Thymus (tissue), 14 donors: ENCODE data around the gene CERS1. TPM values are rescaled to one million over a fixed set of nuclear protein-coding genes. Genes with fewer than 3 reads are reported as not detected.
A peak's percentile ranks its signal among the peaks of the same experiment; 100 is the strongest.

Experiments used
- DNase-seq, 9 donors: peaks; one replicate each; pipeline ENCODE4 v3.0.0-alpha.2; 2013; ENCODE audit warnings: low spot score in 9 of 9, low read depth in 6 of 9, missing footprints in 1 of 9
- H3K27ac ChIP-seq, 2 donors: one replicate each; pipeline ENCODE4 v1.5.1; 2013; ENCODE audit warnings: control low read depth in 1 of 2, low read depth in 1 of 2, low read length in 1 of 2, mild to moderate bottlenecking in 1 of 2, moderate library complexity in 1 of 2
- H3K27me3 ChIP-seq, 2 donors: one replicate each; pipeline ENCODE4 v1.5.1; 2013; ENCODE audit warnings: low read length in 1 of 2; ENCODE audit not compliant: control insufficient read depth in 2 of 2, insufficient read depth in 1 of 2
- H3K36me3 ChIP-seq, 2 donors: one replicate each; pipeline ENCODE4 v1.5.1; 2013; ENCODE audit warnings: low read length in 1 of 2, mild to moderate bottlenecking in 1 of 2, moderate library complexity in 1 of 2; ENCODE audit not compliant: control insufficient read depth in 2 of 2, insufficient read depth in 2 of 2
- H3K4me1 ChIP-seq, 2 donors: one replicate each; pipeline ENCODE4 v1.5.1; 2013; ENCODE audit warnings: low read length in 2 of 2; ENCODE audit not compliant: control insufficient read depth in 2 of 2, insufficient read depth in 2 of 2
- H3K4me3 ChIP-seq, 2 donors: one replicate each; pipeline ENCODE4 v1.5.1; 2013; ENCODE audit warnings: low read length in 2 of 2, control low read depth in 1 of 2, mild to moderate bottlenecking in 1 of 2
- H3K9me3 ChIP-seq, 2 donors: one replicate each; pipeline ENCODE4 v1.5.1; 2013; ENCODE audit warnings: low read length in 1 of 2, mild to moderate bottlenecking in 1 of 2; ENCODE audit not compliant: control insufficient read depth in 2 of 2, insufficient read depth in 1 of 2
- WGBS: extraction: QIAGEN DNeasy Blood & Tissue Kit; methylation state at CpG from one replicate; pipeline ENCODE4 v1.1.7; 2013; 5-methylcytosine and 5-hydroxymethylcytosine counted together
- long read RNA-seq, 10 donors: transcript quantifications; one replicate each; lab custom pipeline, GENCODE V29; 2026
- polyA plus RNA-seq: library from polyadenylated mRNA; stranded (reverse); fragments of 200-250 nt; gene quantifications from one replicate; pipeline ENCODE4 v1.2.3, GENCODE V29; 2013
- total RNA-seq: library from RNA; stranded (reverse); fragments of 120-200 nt; gene quantifications from one replicate; pipeline ENCODE4 v1.2.4, GENCODE V29; 2013
- donor health status: healthy.

The CERS1 gene
- 0.28 TPM for total RNA-seq
- polyA plus RNA-seq, result 0.41 TPM
- long read RNA-seq, donor 1, result 0 reads
- long read RNA-seq, donor 2, partial matches to known transcripts, result 0 of 1 reads
- long read RNA-seq, donor 2, other reads (novel, unspliced or antisense), result 0 of 1 reads
- long read RNA-seq, donor 3, result 0 reads
- long read RNA-seq, donor 4, result 0 reads
- long read RNA-seq, donor 5, partial matches to known transcripts, result 0 of 1 reads
- long read RNA-seq, donor 5, other reads (novel, unspliced or antisense), result 0 of 1 reads
- long read RNA-seq, donor 6, partial matches to known transcripts, result 0 of 1 reads
- long read RNA-seq, donor 6, other reads (novel, unspliced or antisense), result 0 of 1 reads
- long read RNA-seq, donor 7, partial matches to known transcripts, result 0 of 1 reads
- long read RNA-seq, donor 7, other reads (novel, unspliced or antisense), result 0 of 1 reads
- long read RNA-seq, donor 8, partial matches to known transcripts, result 0 of 1 reads
- long read RNA-seq, donor 8, other reads (novel, unspliced or antisense), result 0 of 1 reads
- long read RNA-seq, donor 9, result 0 reads
- long read RNA-seq, donor 10, result 0 reads

- peaks cover 4 to 5% of the 10 kb centered on the region in 2 donors for H3K4me1 ChIP-seq
- peak in 1 of 9 donors; percentile 31 for DNase-seq
- H3K36me3 ChIP-seq, result peaks cover 16 to 26% of the 10 kb centered on the region in 2 donors
- H3K27ac ChIP-seq, result no peak within 1 kb of the TSS
- no peaks in the 10 kb centered on the region for H3K9me3 ChIP-seq
- H3K27me3 ChIP-seq, result peaks cover 38 to 53% of the 10 kb centered on the region in 2 donors
- H3K4me3 ChIP-seq, result peak within 1 kb of the TSS in 1 of 2 donors; percentile 49
- WGBS, result under 1% methylated on average over 88 of the region's 89 CpGs
Observed at GRCh38 chr19:18895824-18896341, at the start of gene CERS1. CERS1 (minus strand) TSS chr19:18896158; CDS start chr19:18896072, 86 bp downstream.

DNA sequence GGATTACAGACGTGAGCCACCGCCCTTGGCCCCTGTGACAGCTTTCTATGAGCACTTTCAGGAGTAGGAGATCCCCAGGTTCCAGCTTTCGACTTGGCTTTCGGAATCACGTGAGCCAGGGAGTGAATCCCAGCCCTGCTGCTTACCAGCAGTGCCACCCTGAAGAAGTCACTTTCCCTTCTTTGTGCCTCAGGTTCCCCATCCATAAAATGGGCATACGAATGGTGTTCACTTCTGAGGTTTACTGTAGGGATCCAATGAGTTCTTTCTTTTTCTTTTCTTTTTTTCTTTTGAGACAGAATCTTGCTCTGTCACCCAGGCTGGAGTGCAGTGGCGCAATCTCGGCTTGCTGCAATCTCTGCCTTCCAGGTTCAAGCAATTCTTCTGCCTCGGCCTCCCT lies 49.3 kb upstream of the CERS1 start:
- Histone ChIP-seq H3K9me3 (no peaks in the 10 kb centered on the region), H3K4me1 (no peaks in the 10 kb centered on the region), H3K27ac (peak overlapping the region in 1 of 2 donors; percentile 31), H3K36me3 (no peaks in the 10 kb centered on the region), H3K27me3 (peaks cover 12 to 32% of the 10 kb centered on the region in 2 donors), H3K4me3 (no peak overlapping the region)
- WGBS, result 94% methylated on average over 9 of the region's 9 CpGs
- DNase-seq, result no peak

DNA sequence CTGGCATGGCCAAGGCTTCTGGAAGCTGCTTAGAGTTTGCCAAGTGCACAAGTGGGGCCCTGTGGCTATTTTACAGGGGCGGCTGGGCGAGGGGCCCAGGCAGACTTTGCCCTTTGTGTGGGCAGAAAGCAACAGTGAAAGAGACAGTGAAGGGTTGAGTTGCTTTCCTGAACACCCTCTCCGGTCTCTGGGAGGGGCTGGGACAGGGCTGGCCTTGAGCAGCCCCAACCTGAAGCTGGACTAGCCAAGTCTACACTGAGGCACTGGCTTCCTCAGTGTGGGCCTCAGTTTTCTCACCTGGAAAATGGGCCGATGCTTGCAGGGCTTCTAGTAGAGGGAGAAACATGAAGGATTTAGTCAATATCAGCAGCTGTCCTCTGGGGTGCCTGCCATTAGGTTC lies 47.5 kb upstream of the CERS1 start:
- no peak overlapping the region for H3K4me3 ChIP-seq
- peaks cover 24 to 51% of the 10 kb centered on the region in 2 donors for H3K27me3 ChIP-seq
- no peaks in the 10 kb centered on the region for H3K4me1 ChIP-seq
- no peaks in the 10 kb centered on the region for H3K36me3 ChIP-seq
- no peak for DNase-seq
- WGBS, result 90% methylated on average over 4 of the region's 4 CpGs
- H3K9me3 ChIP-seq, result peaks cover 0 to 4% of the 10 kb centered on the region in 2 donors
- no peak overlapping the region for H3K27ac ChIP-seq

- Histone ChIP-seq H3K27ac (no peak overlapping the region), H3K4me3 (no peak overlapping the region), H3K9me3 (peaks cover 0 to 4% of the 10 kb centered on the region in 2 donors), H3K36me3 (no peaks in the 10 kb centered on the region), H3K4me1 (no peaks in the 10 kb centered on the region), H3K27me3 (peaks cover 27 to 57% of the 10 kb centered on the region in 2 donors)
- WGBS, result 94% methylated on average over 6 of the region's 6 CpGs
- no peak for DNase-seq
Observed at GRCh38 chr19:18942692-18943091, 46.7 kb upstream of the CERS1 start.

DNA sequence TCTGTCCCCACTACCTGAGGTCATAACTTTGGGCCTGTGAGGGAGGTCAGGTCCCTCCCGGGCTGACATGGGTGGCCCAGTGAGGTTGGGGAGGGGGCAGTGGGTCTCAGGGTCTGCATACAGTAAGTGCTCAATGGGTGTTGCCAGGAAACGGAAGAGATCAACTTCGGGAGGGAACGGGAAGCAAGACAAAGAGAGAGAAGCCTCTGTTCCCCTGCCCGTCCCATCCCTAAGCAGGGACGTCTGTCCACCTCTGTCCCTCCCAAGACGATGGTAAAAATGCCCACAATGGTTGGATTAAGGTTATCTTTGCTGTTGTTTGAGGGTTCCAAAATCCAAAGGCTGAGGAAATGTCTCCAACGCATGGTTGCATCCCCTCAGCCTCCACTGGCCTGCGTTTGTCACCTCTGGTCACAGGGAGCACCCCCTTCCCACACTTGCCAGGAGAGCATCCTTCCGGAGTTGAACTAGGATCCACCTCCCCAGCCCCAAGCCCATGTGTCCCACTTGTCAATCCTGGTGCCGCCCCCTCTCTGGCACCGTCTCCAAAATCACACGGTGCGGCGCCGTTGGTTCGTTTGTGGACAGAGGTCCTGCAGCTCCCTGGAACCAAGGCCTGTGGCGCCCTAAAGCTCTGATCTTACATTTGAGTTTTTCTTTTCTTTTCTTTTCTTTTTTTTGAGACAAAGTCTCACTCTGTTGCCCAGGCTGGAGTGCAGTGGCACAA lies 45.8 kb upstream of the CERS1 start:
- H3K9me3 ChIP-seq, result peaks cover 0 to 4% of the 10 kb centered on the region in 2 donors
- no peak overlapping the region for H3K27ac ChIP-seq
- H3K27me3 ChIP-seq, result peaks cover 27 to 60% of the 10 kb centered on the region in 2 donors
- no peaks in the 10 kb centered on the region for H3K36me3 ChIP-seq
- DNase-seq, result no peak
- 69% methylated on average over 18 of the region's 18 CpGs for WGBS
- no peaks in the 10 kb centered on the region for H3K4me1 ChIP-seq
- H3K4me3 ChIP-seq, result no peak overlapping the region

DNA sequence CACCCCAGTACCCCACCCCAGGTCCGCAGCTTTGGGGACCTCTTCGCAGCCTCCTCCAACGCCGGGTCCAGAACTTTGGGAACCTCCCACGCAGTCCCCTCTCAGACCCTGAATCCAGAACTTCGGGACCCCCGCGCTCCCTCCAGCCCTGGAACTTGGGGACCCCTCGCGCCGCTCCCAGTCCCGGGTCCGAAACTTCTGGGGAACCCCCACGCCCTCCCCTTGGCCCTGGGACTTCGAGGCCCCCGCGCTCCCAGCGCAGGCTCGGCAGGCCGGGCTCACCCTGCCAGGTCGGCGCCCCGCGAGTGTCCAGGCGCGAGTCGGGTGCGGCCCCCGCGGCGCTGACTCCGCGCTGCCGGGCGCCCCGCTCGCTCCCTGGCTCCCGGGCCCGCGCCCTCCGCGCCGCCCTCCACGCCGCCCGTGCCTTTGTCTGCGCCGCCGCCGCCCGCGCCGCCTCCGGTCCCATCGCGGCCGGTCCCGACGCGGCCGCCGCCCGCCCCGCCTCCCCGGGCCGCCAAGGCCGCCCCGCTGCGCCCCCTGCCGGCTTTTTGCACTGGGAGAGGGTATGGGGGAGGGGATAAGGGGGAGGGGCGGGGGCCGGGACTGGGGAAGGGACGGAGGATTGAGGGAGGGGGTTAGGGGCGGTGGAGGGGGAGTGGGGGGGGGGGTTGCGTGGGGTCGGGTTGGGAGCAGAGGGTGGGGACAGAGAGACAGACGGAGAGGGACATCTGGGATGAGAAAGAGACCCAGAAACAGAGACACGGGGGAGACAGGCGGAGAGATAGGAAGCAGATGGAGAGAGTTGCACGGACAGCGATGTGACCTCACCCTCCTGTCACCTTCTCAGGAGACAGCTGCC lies 45.0 kb upstream of the CERS1 start, which contains the start of gene HOMER3:
TSS of gene HOMER3 (minus strand) at position 449 of the 859 bp plus-strand sequence. CDS start 2,235 bp downstream, outside the sequence.
- 2% methylated on average over 81 of the region's 81 CpGs for WGBS
- peak within 1 kb of the TSS; percentile 36 to 47 for H3K4me3 ChIP-seq
- H3K36me3 ChIP-seq, result no peaks in the 10 kb centered on the region
- peaks cover 0 to 4% of the 10 kb centered on the region in 2 donors for H3K9me3 ChIP-seq
- no peaks in the 10 kb centered on the region for H3K4me1 ChIP-seq
- H3K27ac ChIP-seq, result no peak within 1 kb of the TSS
- H3K27me3 ChIP-seq, result peaks cover 27 to 60% of the 10 kb centered on the region in 2 donors
- DNase-seq, result peak in 5 of 9 donors; percentile 36 to 70 (median 58)

DNA sequence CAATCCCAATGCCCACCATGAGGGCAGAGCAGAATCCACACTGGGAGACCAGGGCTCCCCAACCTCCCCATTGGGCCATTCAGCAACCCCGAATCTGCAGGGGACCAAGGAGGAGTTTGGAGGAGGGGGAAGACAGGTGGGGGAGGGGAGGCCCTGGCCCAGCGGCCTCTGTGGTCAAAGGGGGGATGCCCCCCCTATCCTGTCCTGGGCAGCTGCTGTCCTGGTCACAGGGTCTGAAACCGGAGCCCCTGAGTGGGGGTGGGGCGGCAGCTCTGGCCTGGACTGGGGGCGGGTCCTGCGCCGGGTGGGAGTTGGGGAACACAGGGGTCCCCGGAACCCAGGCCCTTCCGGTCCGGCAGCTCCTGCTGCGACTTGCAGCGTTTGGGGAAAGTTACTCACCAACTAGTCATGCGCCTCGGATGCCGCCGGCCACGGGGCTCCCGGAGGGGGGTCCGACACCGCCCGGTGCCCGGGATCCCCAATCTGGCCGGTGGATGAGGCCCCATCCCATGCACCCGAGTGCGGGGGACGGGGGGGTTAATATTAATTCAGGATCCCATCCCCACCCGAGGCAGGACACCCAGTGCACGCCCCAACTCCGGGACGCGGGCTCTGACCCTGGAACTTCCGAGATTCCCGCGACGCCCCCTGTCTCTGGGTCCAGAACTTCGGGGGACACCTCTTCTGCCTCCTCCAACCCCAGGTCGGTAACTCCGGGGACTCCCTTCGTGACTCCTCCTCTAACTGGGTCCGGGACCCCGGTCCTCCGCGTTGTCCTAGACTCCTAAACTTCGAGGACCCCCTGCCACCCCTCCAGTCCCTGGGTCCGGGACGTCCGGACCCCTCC lies 44.2 kb upstream of the CERS1 start:
- Histone ChIP-seq H3K27me3 (peaks cover 27 to 61% of the 10 kb centered on the region in 2 donors), H3K4me3 (peak overlapping the region; percentile 36 to 47), H3K4me1 (no peaks in the 10 kb centered on the region), H3K9me3 (peaks cover 0 to 4% of the 10 kb centered on the region in 2 donors), H3K36me3 (no peaks in the 10 kb centered on the region), H3K27ac (no peak overlapping the region)
- WGBS, result 4% methylated on average over 47 of the region's 47 CpGs
- no peak for DNase-seq

DNA sequence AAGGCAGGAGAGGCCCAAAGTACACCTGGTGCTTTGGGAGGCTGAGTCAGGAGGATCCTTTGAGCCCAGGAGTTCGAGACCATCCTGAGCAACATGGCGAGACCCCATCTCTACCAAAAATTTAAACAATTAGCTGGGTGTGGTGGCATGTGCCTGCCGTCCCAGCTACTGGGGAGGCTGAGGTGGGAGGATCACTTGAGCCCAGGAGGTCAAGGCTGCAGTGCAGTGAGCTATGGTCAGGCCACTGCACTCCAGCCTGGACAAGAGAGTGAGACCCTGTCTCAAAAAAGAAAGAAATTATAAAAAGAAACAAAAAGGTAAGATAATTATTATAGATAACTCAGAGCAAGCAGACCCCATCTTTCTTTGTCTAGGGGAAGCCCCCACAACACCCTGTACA lies 43.2 kb upstream of the CERS1 start:
- Histone ChIP-seq H3K4me3 (no peak overlapping the region), H3K9me3 (peaks cover 0 to 5% of the 10 kb centered on the region in 2 donors), H3K36me3 (no peaks in the 10 kb centered on the region), H3K27me3 (peaks cover 27 to 67% of the 10 kb centered on the region in 2 donors), H3K27ac (no peak overlapping the region), H3K4me1 (no peaks in the 10 kb centered on the region)
- WGBS, result 92% methylated on average over 3 of the region's 3 CpGs
- no peak for DNase-seq
